Liver (tissue), 9 donors: ENCODE measurements around the gene RECQL5. TPM values are rescaled to one million over a fixed set of nuclear protein-coding genes. Genes with fewer than 3 reads are reported as not detected.

Experiments
- DNase-seq: peaks from one replicate; pipeline ENCODE4 v3.0.0-alpha.2; 2017; ENCODE audit warnings: low spot score
- H3K27ac ChIP-seq, 2 donors: one replicate each; pipeline ENCODE4 v1.7.0; 2013; ENCODE audit warnings: inconsistent platforms in 2 of 2, low read length in 2 of 2, control low read depth in 1 of 2, low read depth in 1 of 2, mild to moderate bottlenecking in 1 of 2
- H3K27me3 ChIP-seq, 4 donors: one replicate each; pipeline versions ENCODE4 v1.6.1 to v1.7.0; 2013; ENCODE audit warnings: low read length in 3 of 4, inconsistent platforms in 1 of 4, mild to moderate bottlenecking in 1 of 4, moderate library complexity in 1 of 4; ENCODE audit not compliant: control insufficient read depth in 4 of 4, insufficient read depth in 4 of 4
- H3K36me3 ChIP-seq, 4 donors: one replicate each; pipeline versions ENCODE4 v1.6.1 to v1.7.0; 2013; ENCODE audit warnings: low read length in 3 of 4, mild to moderate bottlenecking in 3 of 4, low read depth in 1 of 4, moderate library complexity in 1 of 4; ENCODE audit not compliant: control insufficient read depth in 4 of 4, insufficient read depth in 3 of 4
- H3K4me1 ChIP-seq, 4 donors: one replicate each; pipeline versions ENCODE4 v1.6.1 to v1.7.0; 2013; ENCODE audit warnings: low read length in 3 of 4, mild to moderate bottlenecking in 3 of 4, moderate library complexity in 1 of 4; ENCODE audit not compliant: control insufficient read depth in 4 of 4, insufficient read depth in 4 of 4
- H3K4me3 ChIP-seq, 3 donors: one replicate each; pipeline versions ENCODE4 v1.6.1 to v1.7.0; 2013; ENCODE audit warnings: low read length in 3 of 3, control low read depth in 1 of 3, low read depth in 1 of 3, mild to moderate bottlenecking in 1 of 3
- H3K9ac ChIP-seq, 2 donors: one replicate each; pipeline ENCODE4 v1.7.0; 2013; ENCODE audit warnings: low read length in 2 of 2, mild to moderate bottlenecking in 2 of 2, moderate library complexity in 2 of 2, control low read depth in 1 of 2, low read depth in 1 of 2
- H3K9me3 ChIP-seq, 4 donors: one replicate each; pipeline versions ENCODE4 v1.6.1 to v1.7.0; 2013; ENCODE audit warnings: low read length in 3 of 4; ENCODE audit not compliant: control insufficient read depth in 4 of 4
- ATF3 ChIP-seq: IDR thresholded peaks from 2 replicates; pipeline ENCODE4 v1.6.1; 2016; ENCODE audit warnings: antibody characterized with exemption
- CTCF ChIP-seq: fragments of 150-350 bp; IDR thresholded peaks from 2 replicates; pipeline ENCODE4 v1.5.1; 2017; ENCODE audit warnings: improper control_type of control experiment, low read depth, low read length; ENCODE audit not compliant: missing input control
- EGR1 ChIP-seq, 2 donors: IDR thresholded peaks; 2 replicates each; pipeline ENCODE4 v1.6.1; 2016 to 2018; ENCODE audit warnings: antibody characterized with exemption in 2 of 2, low read depth in 2 of 2
- FOXA1 ChIP-seq: IDR thresholded peaks from 2 replicates; pipeline ENCODE4 v1.6.1; 2016; ENCODE audit warnings: antibody characterized with exemption
- FOXA2 ChIP-seq: IDR thresholded peaks from 2 replicates; pipeline ENCODE4 v1.6.1; 2016; ENCODE audit warnings: antibody characterized with exemption
- GABPA ChIP-seq, 2 donors: IDR thresholded peaks in 1 of 2; conservative IDR thresholded peaks in 1 of 2; 2 replicates each; pipeline ENCODE4 v1.6.1; 2016; ENCODE audit warnings: antibody characterized with exemption in 2 of 2, mild to moderate bottlenecking in 1 of 2, moderate library complexity in 1 of 2
- HNF4A ChIP-seq, 2 donors: conservative IDR thresholded peaks; 2 replicates each; pipeline ENCODE4 v1.6.1; 2016; ENCODE audit warnings: antibody characterized with exemption in 2 of 2, mild to moderate bottlenecking in 2 of 2
- HNF4G ChIP-seq: IDR thresholded peaks from 2 replicates; pipeline ENCODE4 v1.6.1; 2016; ENCODE audit warnings: antibody characterized with exemption
- JUND ChIP-seq, 2 donors: IDR thresholded peaks; 2 replicates each; pipeline ENCODE4 v1.6.1; 2016; ENCODE audit warnings: antibody characterized with exemption in 2 of 2
- MAX ChIP-seq: IDR thresholded peaks from 2 replicates; pipeline ENCODE4 v1.6.1; 2016; ENCODE audit warnings: antibody characterized with exemption
- NR2F2 ChIP-seq: IDR thresholded peaks from 2 replicates; pipeline ENCODE4 v1.6.1; 2016; ENCODE audit warnings: antibody characterized with exemption
- REST ChIP-seq: IDR thresholded peaks from 2 replicates; pipeline ENCODE4 v1.6.1; 2016; ENCODE audit warnings: antibody characterized with exemption, mild to moderate bottlenecking
- RXRA ChIP-seq, 2 donors: IDR thresholded peaks; 2 replicates each; pipeline ENCODE4 v1.6.1; 2017 to 2018; ENCODE audit warnings: antibody characterized with exemption in 2 of 2, mild to moderate bottlenecking in 1 of 2
- TAF1 ChIP-seq: conservative IDR thresholded peaks from 2 replicates; pipeline ENCODE4 v1.6.1; 2016; ENCODE audit warnings: antibody characterized with exemption, mild to moderate bottlenecking
- YY1 ChIP-seq: IDR thresholded peaks from 2 replicates; pipeline ENCODE4 v1.6.1; 2016; ENCODE audit warnings: antibody characterized with exemption, mild to moderate bottlenecking
- ZBTB33 ChIP-seq: IDR thresholded peaks from 2 replicates; pipeline ENCODE4 v1.6.1; 2016; ENCODE audit warnings: antibody characterized with exemption
- WGBS: extraction: QIAGEN DNeasy Blood & Tissue Kit; methylation state at CpG from one replicate; pipeline ENCODE4 v1.1.7; 2013; 5-methylcytosine and 5-hydroxymethylcytosine counted together
- polyA plus RNA-seq, 2 donors: library from polyadenylated mRNA; stranded (reverse) in 1 of 2; unstranded in 1 of 2; fragments of 200-250 nt in 1 of 2; fragments of >200 nt in 1 of 2; fragmentation: Nextera tagmentation in 1 of 2; extraction: Ambion mirVana in 1 of 2; gene quantifications; one replicate each; pipeline versions ENCODE4 v1.2.1 to v1.2.3, GENCODE V29; 2013 to 2015
- total RNA-seq, 2 donors: library from RNA; depleted of rRNA; stranded (reverse); fragments of >200 nt; gene quantifications; one replicate each; pipeline ENCODE4 v1.2.3, GENCODE V29; 2014
- donor health status: healthy.
- donor health status: healthy.
- donor health status: healthy.
- donor health status: healthy.
- donor health status: healthy.

RECQL5 gene
- total and polyA plus RNA-seq, 4 donors: 8.3 to 15.1 (median 11.5) TPM

GRCh38 chr17:75667825-75668224 lies 871 bp upstream of the RECQL5 start:
- Histone ChIP-seq H3K9ac (peak overlapping the region; percentile 79 to 88), H3K27me3 (no peaks in the 10 kb centered on the region), H3K9me3 (no peaks in the 10 kb centered on the region), H3K4me3 (peak overlapping the region; percentile 65 to 98 (median 97)), H3K27ac (no peak overlapping the region), H3K4me1 (peaks cover 5 to 34% (median 25%) of the 10 kb centered on the region in 4 donors), H3K36me3 (peaks cover 12 to 39% (median 33%) of the 10 kb centered on the region in 4 donors)
- 6% methylated on average over 4 of the region's 4 CpGs for WGBS
- no peak for TF ChIP-seq TAF1
- TF ChIP-seq FOXA2: no peak
- no peak for TF ChIP-seq ZBTB33
- no peak for TF ChIP-seq RXRA (IDR thresholded peaks at IDR 0.05)
- TF ChIP-seq GABPA (IDR thresholded peaks at IDR 0.05 in 1 of 2, conservative IDR thresholded peaks at IDR 0.05 in 1 of 2): no peak
- no peak for TF ChIP-seq HNF4A (conservative IDR thresholded peaks at IDR 0.05)
- no peak for TF ChIP-seq EGR1 (IDR thresholded peaks at IDR 0.05; ENCODE audit: low read depth in 2 of 2)
- no peak for TF ChIP-seq FOXA1
- no peak for TF ChIP-seq ATF3
- no peak for TF ChIP-seq HNF4G
- TF ChIP-seq JUND (IDR thresholded peaks at IDR 0.05): no peak
- TF ChIP-seq CTCF: no peak
- TF ChIP-seq NR2F2: no peak
- no peak for TF ChIP-seq REST
- no peak for TF ChIP-seq YY1
- no peak for TF ChIP-seq MAX
- no peak for DNase-seq

- peaks cover 5 to 30% (median 25%) of the 10 kb centered on the region in 4 donors for H3K4me1 ChIP-seq
- no peaks in the 10 kb centered on the region for H3K9me3 ChIP-seq
- peak overlapping the region; percentile 65 to 98 (median 97) for H3K4me3 ChIP-seq
- WGBS: 89% methylated on average over 10 of the region's 10 CpGs
- no peaks in the 10 kb centered on the region for H3K27me3 ChIP-seq
- H3K36me3 ChIP-seq: peaks cover 7 to 40% (median 31%) of the 10 kb centered on the region in 4 donors
- TF ChIP-seq REST: no peak
- TF ChIP-seq ATF3: no peak
- no peak for TF ChIP-seq HNF4G
- peak overlapping the region in 1 of 2 donors; percentile 79 for H3K9ac ChIP-seq
- DNase-seq: no peak
- no peak overlapping the region for H3K27ac ChIP-seq
These were observed 973 bp downstream of the RECQL5 start for GRCh38 chr17:75665981-75666380.
